Ramos (cell line): ENCODE data around the gene DYRK1A.

Experiments
- in situ Hi-C: fragments of 300-500 bp; cut with MboI; formaldehyde crosslinking; loops from one replicate; pipeline ENCODE4 v1.14.3; 2022; ENCODE audit warnings: low sequenced_read_pairs; ENCODE audit not compliant: unreplicated experiment

Gene DYRK1A

DNA sequence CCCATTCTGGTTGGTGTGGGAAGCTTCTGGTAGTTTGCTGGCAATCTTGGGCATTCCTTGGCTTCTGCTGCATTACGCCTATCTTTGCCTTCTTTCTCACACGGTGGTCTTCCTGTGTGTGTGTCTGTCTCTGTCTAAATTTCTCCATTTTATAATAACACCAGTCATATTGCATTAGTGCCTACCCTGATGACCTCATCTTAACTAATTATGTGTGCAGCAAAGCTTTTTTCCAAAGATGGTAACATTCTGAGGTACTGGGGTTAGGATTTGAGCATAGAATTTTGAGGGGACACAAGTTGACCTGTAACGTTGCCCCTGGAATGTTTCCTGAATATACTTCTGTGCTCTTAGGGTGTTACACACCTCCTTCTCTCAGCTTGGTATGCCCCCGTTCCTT lies 77.1 kb downstream of the DYRK1A start:
- in situ Hi-C loops = no loop called here

DNA sequence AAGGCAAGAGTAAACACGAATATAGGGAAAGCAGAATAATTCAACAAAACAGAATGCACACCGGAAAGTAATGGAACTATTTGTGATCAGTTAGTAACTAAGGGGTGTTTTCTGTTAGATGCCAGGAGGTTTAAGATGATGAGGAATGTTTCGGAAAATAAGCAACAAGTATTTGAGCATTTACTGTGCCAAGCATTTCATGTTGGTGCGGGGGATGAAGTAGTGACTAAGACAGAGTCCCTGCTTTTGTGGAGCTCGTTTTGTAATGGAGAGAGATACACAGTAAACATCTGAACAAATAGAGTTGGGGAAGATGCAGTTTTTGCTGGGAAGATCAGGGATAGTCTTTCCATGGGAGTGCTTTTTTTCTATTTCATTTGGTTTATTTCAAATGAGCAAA lies 78.7 kb downstream of the DYRK1A start:
- in situ Hi-C loops = no loop called here

DNA sequence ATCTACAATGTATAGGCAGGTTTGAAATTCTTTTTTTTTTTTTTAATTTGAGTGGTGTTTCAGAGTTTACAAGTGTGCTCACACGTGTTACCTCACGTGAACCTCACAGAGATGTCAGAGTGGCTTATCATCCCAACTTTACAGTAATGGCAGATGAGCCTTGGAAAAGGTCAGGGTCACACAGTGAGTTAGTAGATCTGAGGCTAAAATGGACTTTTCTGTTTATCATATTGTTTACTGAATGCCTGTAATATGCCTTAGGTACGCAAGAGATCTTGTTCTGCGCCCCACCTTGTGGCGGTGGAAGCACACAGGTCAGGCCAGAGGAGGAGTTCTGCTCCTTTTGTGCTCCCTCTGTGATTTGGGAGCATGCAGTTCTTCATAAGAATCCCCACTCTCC lies 80.0 kb downstream of the DYRK1A start:
- in situ Hi-C loops = no loop called here

DNA sequence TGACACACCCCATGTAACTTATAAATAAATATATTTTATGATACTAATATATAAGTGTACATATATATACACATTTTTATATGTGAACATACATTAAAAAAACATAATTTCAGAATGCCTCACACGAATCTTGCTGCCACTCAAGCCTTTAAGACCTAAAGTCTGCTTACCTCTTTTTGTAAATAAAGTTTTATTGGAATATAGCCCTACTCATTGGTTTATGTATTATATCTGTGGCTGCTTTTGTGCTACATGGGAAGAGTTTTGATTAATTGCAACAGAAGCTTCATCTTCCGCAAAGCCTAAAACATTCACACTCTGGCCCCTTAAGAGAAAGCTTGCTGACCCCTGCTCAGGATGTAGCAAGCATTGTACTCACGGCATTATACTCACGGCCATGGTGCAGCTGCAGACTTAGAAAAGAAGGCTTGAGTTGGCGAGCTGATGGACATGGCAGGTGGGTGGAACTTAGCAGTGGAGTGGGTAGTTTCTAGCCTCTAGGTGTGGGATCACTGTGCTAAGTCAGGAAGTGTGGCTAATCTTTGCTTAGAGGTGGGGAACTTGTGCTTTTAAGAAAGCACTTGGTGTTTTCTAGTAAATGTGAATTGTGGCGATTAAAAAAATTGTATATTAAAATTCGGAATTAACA lies 80.8 kb downstream of the DYRK1A start:
- in situ Hi-C loops = no loop called here

DNA sequence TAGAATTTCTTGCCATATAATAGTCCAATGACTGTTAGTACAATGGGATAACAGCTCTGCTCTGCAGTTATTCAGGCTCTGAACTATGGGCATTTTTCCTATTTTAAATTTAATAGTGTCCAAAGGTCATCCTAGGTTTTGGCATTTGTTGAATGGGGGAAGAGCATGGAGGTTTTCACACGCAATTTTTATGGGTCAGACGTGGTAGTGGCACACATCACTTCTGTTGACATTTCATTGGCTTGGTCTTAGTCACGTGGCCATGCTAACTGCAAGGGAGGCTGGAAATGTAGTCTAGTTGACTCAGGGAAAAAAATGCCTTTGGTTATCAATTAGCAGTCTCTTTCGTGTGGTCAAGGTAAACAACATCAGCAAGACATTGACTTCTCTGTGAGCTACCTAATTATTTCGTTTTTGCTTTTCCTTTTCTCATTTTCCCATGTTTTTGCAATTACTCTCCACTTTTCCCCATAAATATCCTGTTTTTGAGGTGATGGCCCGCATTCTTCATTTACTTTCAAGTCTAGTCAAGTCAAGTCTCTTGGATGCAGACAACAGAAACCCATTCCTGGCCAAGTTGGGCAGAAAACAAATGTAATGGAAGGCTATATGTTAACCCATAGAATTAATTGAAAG lies 82.8 kb downstream of the DYRK1A start:
- in situ Hi-C loops = no loop called here

DNA sequence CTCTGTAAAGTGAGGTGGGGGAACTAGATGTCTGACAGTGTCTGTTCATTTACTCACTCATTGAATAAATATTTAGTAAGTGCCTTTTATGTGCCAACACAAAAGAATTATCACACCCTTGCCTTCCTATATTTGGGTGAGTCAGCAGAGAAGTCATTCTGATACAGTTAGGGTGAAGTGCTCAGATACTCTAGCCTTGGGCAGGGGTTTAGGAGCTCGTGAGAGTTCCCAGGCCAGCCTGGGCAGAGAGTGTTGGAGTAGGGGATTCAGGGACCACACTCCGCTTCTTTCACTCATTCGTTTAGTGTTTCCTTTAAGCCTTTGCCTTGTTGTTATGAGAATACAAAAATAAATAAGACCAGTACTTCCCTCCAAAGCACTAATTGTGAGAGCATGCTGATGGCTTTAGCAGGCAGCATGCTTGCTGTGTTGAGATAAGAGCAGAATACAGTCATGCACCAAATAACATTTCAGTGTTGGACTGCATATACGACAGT lies 83.9 kb downstream of the DYRK1A start:
- in situ Hi-C loops = no loop called here

DNA sequence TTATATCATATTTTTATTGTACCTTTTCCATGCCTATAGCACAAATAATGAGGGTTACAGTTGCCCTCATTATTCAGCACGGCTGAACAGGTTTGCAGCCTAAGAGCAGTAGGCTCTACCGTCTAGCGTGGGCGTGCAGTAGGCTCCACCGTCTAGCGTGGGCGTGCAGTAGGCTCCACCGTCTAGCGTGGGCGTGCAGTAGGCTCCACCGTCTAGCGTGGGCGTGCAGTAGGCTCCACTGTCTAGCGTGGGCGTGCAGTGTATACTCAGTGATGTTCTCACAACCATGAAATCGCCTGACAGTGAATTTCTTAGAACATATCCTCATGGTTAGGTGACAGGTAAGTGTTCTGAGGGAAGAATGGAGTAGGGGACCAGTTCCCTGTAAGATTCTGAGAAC lies 84.9 kb downstream of the DYRK1A start:
- in situ Hi-C loops = no loop called here

DNA sequence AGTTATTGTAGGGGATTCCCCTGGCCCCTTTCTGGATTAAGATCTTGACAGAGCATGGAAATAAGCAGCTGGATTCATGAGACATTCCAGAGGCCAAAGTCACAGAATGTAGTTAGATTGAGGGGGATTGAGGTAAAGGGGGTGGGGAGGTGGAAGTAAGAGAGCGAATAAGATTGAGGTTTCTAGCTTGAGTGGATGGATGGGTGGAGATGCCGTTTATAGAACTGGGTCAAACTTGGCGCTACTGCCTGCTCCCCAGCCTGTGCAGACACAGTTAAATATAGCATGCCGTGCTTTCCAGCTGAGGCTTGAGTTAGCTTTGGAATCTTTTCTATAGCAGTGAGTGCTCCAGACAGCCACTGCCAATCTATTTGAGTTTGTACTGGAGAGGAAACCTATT lies 85.7 kb downstream of the DYRK1A start:
- in situ Hi-C loops = no loop called here

DNA sequence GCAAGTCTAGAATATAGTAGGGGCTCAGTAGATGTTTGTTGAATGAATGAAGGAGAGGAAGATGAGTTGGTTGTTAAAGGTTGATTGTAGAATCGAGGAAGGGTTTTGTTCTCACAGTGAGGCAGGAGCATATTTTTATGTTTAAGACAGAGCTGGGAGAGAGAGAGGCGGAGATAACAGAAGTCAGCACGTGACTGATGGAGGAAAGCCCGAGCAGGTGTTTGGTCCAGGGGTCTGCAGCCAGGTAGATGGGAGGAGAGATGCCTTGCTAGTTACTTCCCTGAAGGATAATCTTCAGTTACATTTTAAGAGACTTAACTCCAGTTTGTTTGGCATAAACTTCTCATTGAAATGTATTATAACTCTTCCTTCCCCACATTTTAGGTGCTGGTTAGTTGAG lies 86.8 kb downstream of the DYRK1A start:
- in situ Hi-C loops = no loop called here

DNA sequence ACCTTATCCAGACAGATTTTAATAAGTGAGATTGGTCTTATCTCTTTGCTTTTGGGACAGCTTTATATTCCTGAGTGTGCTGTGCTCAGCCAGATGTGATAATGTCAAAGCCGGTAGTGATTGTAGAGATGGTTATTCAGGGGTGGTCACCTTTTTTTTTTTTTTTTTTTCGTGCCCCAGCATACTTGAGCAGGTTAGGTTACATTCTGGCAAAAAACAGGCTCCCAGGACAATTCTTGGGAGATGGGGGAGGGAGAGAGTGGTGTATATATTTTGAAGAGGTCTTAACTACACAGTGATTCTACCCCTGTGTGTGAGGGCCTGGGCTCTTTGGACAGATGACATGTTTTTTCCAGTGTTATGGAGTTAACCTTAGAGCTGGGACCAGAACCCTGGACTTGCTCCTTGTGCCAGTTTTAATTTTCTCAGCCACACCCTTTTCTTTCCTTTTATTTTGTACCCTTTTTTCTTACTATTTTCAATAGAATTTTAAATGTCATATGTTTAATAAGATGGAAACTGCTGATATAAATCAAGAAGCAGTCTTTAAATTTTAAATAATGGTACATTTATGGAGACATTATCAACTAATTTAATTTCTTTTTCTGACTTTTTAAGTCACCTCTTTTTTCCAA lies 88.4 kb downstream of the DYRK1A start:
- in situ Hi-C loops = no loop called here

DNA sequence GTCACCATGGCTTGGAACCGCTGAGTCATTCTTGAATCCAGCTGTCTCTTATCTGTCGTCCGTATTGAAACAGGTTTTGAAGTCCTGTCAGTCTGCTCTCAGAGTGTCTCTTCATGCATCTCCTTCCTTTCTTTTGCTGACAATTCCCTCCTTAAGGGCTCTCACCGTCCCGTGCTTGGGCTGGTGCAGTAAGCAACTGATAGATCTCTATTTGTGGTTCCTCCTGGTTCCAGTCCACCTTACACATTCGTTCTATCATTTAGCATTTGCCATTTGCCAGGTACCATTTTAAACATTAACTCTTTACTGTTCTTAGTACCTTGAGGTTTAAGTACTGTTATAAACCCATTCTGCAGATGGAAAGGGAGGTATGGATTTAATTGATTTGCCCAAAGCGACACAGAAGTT lies 88.9 kb downstream of the DYRK1A start:
- in situ Hi-C loops = no loop called here

DNA sequence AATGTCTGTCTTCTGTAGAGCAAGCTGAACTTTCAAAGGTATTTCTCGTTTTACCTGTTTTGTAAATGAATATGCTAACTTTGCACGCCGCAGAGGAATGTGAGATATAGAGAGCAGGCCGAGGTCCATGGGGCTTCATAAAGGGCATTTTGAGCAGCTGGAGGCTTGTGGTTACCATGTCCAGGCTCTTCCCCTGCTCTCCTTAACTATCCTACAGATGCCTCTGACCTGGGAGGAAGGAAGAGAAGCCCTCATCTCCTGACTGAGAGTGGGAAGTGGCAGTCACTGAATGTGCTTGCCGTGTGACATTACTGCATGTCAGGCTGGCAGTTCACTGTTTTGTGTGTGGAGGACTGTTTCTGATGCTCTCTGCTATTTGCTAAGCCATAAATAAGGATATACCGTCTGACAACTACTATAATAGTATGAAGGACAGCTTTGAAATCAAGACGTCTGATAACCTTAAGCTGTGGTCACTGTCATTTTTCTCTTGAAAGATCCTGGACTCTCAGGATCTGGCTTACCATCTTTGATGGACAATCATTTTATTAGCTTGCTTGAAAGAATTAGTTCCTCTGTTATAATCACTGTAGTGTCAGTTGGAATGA lies 92.2 kb downstream of the DYRK1A start:
- in situ Hi-C loops = no loop called here

DNA sequence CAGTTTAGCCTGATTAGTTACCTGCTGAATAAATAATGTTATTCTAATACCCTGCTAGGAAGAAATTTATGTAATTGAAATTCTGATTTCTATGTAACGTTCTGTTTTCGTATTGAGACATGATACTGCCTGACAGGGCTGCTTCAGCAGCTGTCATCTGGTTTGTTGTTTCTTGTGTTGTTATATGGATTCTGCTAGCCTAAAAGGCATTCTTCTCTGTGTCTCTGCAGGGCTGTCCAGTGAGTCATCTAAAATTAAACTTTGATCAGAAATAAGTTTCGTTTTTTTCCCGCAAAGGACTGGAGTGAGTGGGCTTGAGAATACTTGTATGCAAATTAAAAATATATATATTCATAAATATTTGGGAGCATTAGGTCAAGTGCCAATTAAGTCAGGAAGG lies 93.0 kb downstream of the DYRK1A start:
- in situ Hi-C loops = no loop called here

DNA sequence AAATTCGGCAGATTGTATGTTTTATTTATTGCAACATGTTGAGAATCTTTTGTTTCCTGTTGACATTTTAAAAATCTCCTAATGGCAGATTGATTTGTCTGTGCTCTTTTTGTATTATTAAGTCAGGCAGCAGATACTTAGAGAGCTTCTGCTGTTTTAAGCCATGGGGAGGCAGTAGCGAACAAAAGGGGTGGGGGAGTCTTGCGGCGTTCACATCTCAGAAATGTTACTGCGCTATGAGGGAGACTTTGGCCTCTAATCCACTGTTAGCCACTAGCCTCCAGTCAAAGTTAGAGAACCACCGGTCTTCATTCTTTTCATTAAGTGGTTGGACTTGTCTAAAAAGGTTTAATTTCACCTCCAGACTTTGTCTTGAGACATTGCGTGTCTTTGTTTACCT lies 93.6 kb downstream of the DYRK1A start:
- in situ Hi-C loops = no loop called here

DNA sequence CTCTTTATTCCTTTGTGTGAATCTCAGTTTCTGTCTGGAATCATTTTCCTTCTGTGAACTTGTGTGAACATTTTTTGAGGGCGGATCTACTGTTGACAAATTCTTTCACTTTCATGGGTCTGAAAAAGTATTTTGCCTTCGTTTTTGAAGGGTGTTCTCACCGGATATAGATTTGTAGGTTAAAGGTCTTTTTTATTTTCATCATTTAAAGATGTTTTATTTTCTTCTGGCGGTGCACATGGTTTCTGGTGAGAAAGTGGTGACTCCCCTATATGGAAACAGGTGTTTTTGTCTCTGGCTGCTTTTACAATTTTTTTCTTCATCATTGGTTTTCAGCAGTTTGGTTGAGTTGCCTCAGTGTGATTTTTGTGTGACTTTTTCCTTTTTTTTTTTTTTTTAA lies 94.9 kb downstream of the DYRK1A start:
- in situ Hi-C loops = no loop called here

DNA sequence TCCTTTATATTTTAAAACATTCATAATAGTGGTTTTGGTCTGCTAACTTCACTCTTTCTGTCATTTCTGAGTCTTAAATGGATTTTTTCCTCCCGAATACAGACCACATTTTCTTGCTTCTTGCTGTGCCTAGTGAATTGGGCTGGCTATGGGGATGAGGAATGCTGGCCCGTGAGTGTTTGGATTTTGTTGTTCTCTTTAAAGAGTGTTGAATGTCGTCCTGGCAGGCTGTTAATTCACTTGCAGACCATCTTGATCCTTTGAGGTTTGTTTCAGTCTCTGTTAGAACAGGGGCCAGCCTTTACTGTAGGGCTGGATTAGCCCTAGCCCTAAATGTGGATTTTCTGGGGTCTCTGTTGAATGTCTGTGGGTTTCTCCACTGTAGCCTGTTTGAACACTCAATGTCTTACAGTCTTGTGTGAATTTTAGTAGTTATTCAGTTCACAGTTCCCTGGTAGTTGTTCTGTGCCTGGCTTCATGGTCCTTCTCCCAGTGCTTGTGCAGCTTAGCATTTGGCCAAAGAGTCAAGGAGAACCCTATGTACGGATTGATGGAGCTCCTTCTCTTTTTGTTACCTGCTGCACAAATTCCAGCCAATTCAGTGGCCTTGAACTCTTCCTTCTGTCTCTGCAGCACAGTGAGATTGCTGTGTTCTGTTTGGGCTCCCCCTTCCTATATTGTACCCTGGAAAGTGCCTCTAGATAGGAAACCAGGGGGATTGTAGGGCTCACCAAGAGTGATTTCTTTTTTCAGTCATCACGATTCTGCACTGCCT lies 95.7 kb downstream of the DYRK1A start:
- in situ Hi-C loops = no loop called here

DNA sequence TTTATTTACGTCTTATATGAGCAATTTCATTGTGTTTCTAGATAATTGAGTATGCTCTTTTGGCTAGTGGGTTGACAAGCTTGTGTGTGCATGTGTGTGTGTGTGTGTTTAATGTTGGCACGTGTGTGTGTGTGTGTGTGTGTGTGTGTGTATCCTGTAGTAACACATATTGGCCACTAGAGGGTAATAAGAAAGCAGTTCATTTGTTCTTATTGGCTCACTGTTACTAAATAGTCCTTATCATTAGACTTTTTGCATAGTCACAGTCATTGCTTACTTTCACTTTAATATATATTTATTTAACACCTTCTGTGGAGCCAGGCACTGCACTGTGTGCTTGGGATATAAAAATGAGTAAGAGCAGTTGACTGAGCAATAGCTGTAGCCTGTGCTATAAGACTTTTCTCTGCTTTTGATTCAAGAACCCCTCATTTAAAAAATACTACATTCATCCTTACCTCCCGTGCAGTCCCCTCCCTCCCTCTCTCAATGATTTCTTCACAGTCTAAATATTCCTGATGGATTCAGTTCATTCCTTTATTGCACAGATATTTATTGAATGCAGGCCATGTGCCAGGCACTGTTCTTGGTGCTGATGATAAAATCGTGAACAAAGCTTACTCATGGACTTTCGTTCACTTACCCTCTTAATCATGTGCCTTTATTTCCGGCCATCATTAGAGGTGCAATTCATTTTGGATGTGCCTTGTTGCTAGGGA lies 96.7 kb downstream of the DYRK1A start:
- in situ Hi-C loops = no loop called here

DNA sequence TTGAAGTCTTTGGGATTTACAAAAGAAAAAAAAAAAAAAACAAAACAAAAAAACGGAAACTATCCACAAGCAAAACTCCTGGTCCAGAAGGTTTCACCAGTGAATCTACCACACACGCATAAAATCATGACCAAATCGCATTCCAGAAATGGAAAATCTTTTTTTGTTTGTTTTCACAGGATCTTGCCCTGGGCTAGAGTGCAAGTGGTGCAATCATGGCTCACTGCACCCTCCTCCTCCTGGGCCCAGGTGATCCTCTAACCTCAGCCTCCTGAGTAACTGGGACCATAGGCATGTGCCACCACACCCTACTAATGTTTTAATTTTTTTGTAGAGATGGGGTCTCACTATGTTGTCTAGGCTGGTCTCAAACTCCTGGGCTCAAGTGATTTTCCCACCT lies 100.5 kb downstream of the DYRK1A start:
- in situ Hi-C loops = no loop called here

DNA sequence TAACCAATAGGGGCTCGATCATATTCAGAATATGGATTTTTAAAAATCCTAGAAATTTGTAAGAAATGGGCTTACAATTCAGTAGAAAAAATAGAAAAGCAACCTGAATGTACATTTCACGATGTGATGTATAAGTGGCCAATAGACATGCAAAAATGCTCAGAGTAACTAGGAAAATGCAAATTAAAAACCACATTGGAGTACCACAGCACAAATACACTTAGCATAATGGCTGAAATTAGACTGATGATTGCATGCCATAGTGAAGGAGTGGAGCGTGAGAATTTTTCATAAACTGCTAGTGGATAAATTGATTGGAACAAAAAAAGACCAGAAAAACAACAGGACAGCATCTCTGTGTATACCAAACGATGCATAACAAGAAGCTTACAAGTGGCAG lies 102.3 kb downstream of the DYRK1A start:
- in situ Hi-C loops = no loop called here

DNA sequence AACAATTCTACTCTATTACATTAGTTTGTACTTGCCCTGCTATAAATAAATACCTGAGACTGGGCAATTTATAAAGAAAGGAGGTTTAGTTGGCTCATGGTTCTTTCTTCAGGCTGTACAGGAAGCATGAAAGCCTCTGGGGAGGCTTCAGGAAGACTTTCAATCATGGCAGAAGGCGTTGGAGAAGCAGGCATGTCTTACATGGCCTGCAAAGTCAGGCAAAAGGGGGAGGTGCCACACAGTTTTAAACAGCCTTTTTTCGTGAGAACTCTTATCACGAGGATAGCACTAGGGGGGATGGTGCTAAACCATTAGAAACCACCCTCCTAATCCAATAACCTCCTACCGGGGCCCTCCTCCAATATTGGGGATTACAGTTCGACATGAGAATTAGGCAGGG lies 102.9 kb downstream of the DYRK1A start:
- in situ Hi-C loops = no loop called here
